Esophagus muscularis mucosa (tissue), 4 donors: Measurements from ENCODE around the gene TLK1. TPM values are rescaled to one million over a fixed set of nuclear protein-coding genes. Genes with fewer than 3 reads are reported as not detected.

ENCODE experiments used
- DNase-seq: peaks from one replicate; pipeline ENCODE4 v3.0.0-alpha.2; 2017; ENCODE audit errors: extremely low spot score
- H3K27ac ChIP-seq, 4 donors: fragments of 200-600 bp; sonication (generic); replicated peaks in 1 of 4; 1 replicate in 3 of 4; 2 replicates in 1 of 4; pipeline ENCODE4 v1.5.1; 2016 to 2019; ENCODE audit warnings: mild to moderate bottlenecking in 1 of 4
- H3K27me3 ChIP-seq, 4 donors: fragments of 200-600 bp; sonication (generic); one replicate each; pipeline versions ENCODE4 v1.5.1 to v1.6.0; 2016 to 2019
- H3K36me3 ChIP-seq, 4 donors: fragments of 200-600 bp; sonication (generic); one replicate each; pipeline ENCODE4 v1.5.1; 2016 to 2019
- H3K4me1 ChIP-seq, 4 donors: fragments of 200-600 bp; sonication (generic); one replicate each; pipeline ENCODE4 v1.5.1; 2016 to 2019
- H3K4me3 ChIP-seq, 4 donors: fragments of 200-600 bp; sonication (generic); 1 replicate in 2 of 4; 2 replicates in 2 of 4; pipeline ENCODE4 v1.5.1; 2016 to 2019; ENCODE audit warnings: mild to moderate bottlenecking in 4 of 4, moderate library complexity in 1 of 4
- H3K9me3 ChIP-seq, 4 donors: fragments of 200-600 bp; sonication (generic); 1 replicate in 3 of 4; 2 replicates in 1 of 4; pipeline ENCODE4 v1.5.1; 2016 to 2019
- EP300 ChIP-seq: sonication (generic); formaldehyde crosslinking; IDR thresholded peaks from one replicate; pipeline ENCODE4 v1.6.1; 2017; ENCODE audit warnings: antibody characterized with exemption
- POLR2A ChIP-seq: fragments of 450-650 bp; IDR thresholded peaks from one replicate; pipeline ENCODE4 v1.6.1; 2017; ENCODE audit warnings: antibody characterized with exemption, moderate library complexity, mild to moderate bottlenecking, low read depth
- POLR2AphosphoS5 ChIP-seq, 2 donors: sonication (generic); formaldehyde crosslinking; IDR thresholded peaks; one replicate each; pipeline ENCODE4 v1.6.1; 2017; ENCODE audit warnings: antibody characterized with exemption in 2 of 2
- WGBS: methylation state at CpG from one replicate; pipeline ENCODE4 v1.1.5; 2018; 5-methylcytosine and 5-hydroxymethylcytosine counted together
- intact Hi-C: fragments of 100-400 bp; cut with DNase I; formaldehyde crosslinking; loops from one replicate; pipeline ENCODE4 v1.15.1; 2023
- total RNA-seq, 4 donors: library from RNA; depleted of rRNA; stranded (reverse); fragments of >200 nt; gene quantifications; one replicate each; pipeline versions ENCODE4 v1.1.0 to v1.2.1, GENCODE V29; 2016
- TF ChIP-seq, protein P1 (sequence below), 3 experiments: fragments of 200-600 bp in 2 of 3; fragments of 450-650 bp in 1 of 3; sonication (generic) in 2 of 3; IDR thresholded peaks; one replicate each; pipeline ENCODE4 v1.5.1; 2017 to 2019; ENCODE audit warnings: antibody characterized with exemption in 3 of 3, mild to moderate bottlenecking in 2 of 3, moderate library complexity in 1 of 3

TLK1 gene
- total RNA-seq, 4 donors from 2014 or later = 27.9 to 46.1 (median 34.0) TPM

DNA sequence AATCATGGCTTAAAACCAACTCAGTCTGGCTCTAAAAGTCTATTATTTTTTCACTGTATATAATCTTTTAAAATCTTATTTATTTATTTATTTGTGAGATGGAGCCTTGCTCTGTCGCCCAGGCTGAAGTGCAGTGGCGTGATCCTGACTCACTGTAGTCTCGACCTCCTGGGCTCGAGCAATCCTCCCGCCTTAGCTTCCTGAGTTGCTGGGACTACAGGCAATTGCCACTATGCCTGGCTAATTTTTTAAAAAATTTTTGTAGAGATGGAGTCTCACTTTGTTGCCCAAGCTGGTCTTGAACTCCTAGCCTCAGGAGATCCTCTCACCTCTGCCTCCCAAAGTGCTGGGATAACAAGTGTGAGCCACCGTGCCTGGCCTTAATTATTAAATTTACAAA is 217.1 kb downstream of the TLK1 start:
- Histone ChIP-seq H3K27me3 (no peaks in the 10 kb centered on the region), H3K4me3 (no peak overlapping the region), H3K9me3 (no peaks in the 10 kb centered on the region), H3K36me3 (no peaks in the 10 kb centered on the region), H3K4me1 (peaks cover 8 to 34% (median 17%) of the 10 kb centered on the region in 4 donors), H3K27ac (no peak overlapping the region)
- DNase-seq = no peak
- TF ChIP-seq, protein P1, sequence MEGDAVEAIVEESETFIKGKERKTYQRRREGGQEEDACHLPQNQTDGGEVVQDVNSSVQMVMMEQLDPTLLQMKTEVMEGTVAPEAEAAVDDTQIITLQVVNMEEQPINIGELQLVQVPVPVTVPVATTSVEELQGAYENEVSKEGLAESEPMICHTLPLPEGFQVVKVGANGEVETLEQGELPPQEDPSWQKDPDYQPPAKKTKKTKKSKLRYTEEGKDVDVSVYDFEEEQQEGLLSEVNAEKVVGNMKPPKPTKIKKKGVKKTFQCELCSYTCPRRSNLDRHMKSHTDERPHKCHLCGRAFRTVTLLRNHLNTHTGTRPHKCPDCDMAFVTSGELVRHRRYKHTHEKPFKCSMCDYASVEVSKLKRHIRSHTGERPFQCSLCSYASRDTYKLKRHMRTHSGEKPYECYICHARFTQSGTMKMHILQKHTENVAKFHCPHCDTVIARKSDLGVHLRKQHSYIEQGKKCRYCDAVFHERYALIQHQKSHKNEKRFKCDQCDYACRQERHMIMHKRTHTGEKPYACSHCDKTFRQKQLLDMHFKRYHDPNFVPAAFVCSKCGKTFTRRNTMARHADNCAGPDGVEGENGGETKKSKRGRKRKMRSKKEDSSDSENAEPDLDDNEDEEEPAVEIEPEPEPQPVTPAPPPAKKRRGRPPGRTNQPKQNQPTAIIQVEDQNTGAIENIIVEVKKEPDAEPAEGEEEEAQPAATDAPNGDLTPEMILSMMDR (IDR thresholded peaks at IDR 0.05) = no peak
- TF ChIP-seq POLR2A (no peak), EP300 (no peak), POLR2AphosphoS5 (IDR thresholded peaks at IDR 0.05) (no peak)
- intact Hi-C loops = no loop called here
- WGBS = 95% methylated on average over 5 of the region's 6 CpGs

DNA sequence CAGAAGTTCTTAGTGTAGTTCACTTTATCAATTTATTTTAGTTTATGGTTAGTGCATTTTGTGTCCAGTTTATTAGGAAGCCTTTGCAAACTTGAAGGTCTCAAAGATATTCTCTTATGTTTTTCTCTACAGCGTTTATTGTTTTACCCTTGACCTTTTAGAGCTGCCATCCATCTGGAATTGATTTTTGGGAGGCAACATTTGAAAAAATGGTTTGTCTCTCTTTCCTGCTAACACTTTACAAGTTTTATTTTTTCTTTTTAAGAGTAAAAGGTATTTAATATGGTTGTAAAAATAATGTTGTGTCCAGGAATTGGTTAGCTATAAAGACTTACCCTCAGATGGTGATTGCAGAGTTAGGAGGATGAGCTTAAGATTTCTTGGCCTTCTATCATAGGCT is 217.7 kb downstream of the TLK1 start:
- Histone ChIP-seq H3K36me3 (no peaks in the 10 kb centered on the region), H3K4me1 (peaks cover 8 to 36% (median 19%) of the 10 kb centered on the region in 4 donors), H3K27me3 (no peaks in the 10 kb centered on the region), H3K9me3 (no peaks in the 10 kb centered on the region), H3K4me3 (no peak overlapping the region), H3K27ac (no peak overlapping the region)
- 58% methylated on average over 1 of the region's 1 CpG for WGBS
- no peak for DNase-seq
- intact Hi-C loops = no loop called here
- TF ChIP-seq POLR2AphosphoS5 (IDR thresholded peaks at IDR 0.05) = no peak
- TF ChIP-seq, protein P1 (IDR thresholded peaks at IDR 0.05) = no peak
- no peak for TF ChIP-seq POLR2A
- no peak for TF ChIP-seq EP300

DNA sequence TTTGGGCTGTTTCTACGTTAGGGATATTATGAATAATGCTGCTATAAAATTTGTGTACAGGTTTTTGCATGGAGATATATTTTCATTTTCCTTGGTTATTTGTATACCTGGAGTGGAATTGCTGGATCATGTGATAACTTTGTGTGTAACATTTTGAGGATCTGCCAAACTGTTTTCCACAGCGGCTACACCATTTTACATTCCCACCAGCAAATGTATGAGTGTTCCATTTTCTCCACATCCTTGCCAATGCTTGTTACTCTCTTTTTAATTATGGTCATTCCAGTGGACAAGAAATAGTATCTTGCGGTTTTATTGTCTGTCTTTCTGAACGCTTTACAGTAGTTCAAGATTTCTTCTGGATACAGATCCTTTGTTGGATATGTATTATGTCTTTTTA is 218.1 kb downstream of the TLK1 start:
- DNase-seq = no peak
- Histone ChIP-seq H3K4me1 (peaks cover 11 to 36% (median 21%) of the 10 kb centered on the region in 4 donors), H3K27ac (no peak overlapping the region), H3K36me3 (peaks cover 0 to under 1% (median 0%) of the 10 kb centered on the region in 4 donors), H3K27me3 (no peaks in the 10 kb centered on the region), H3K4me3 (no peak overlapping the region), H3K9me3 (no peaks in the 10 kb centered on the region)
- no peak for TF ChIP-seq POLR2A
- TF ChIP-seq, protein P1 (IDR thresholded peaks at IDR 0.05) = no peak
- TF ChIP-seq EP300 = no peak
- no peak for TF ChIP-seq POLR2AphosphoS5 (IDR thresholded peaks at IDR 0.05)
- intact Hi-C loops = no loop called here
- 96% methylated on average over 4 of the region's 4 CpGs for WGBS

Other genes with a start within 250 kb of the TLK1 start
- gene GORASP2, start 231.6 kb downstream of the TLK1 start, total RNA-seq = 10 to 100 TPM; 32.6 to 54.0 (median 42.1) TPM